Activated naive CD4-positive, alpha-beta T cell treated with anti-CD3 and anti-CD28 coated beads for 36 hours (primary cell): ENCODE data around the gene NUP37. TPM values are rescaled to one million over a fixed set of nuclear protein-coding genes. Genes with fewer than 3 reads are reported as not detected.

Experiments
- total RNA-seq, 2 experiments: library from RNA; stranded (reverse); gene quantifications; one replicate each; pipeline ENCODE4 v1.2.3, GENCODE V29; 2021

The NUP37 gene
- total RNA-seq, 2 experiments from 2014 or later = 85.3 to 88.0 TPM

Other genes with a start within 250 kb of the NUP37 start
- 1 to 10 TPM; 4.1 to 4.9 TPM for gene DRAM1, start 242.5 kb downstream of the NUP37 start, total RNA-seq
- 10 to 100 TPM; 22.1 to 25.6 TPM for gene WASHC3, start 58.1 kb downstream of the NUP37 start, total RNA-seq
- 10 to 100 TPM; 28.8 to 29.5 TPM for gene PARPBP, start 69 bp upstream of the NUP37 start, total RNA-seq
- gene PMCH, start 77.7 kb upstream of the NUP37 start, total RNA-seq = not detected